ENCODE results near the gene UBR2. TPM values are rescaled to one million over a fixed set of nuclear protein-coding genes. Genes with fewer than 3 reads are reported as not detected.

Gene UBR2
- 13.0 and 14.9 TPM in 2 replicates for total RNA-seq (2014; rRNA removed; shearing (Covaris generic))
- polyA plus RNA-seq (2015; cell fraction: cytosol; rRNA removed): 5.4 and 8.7 TPM in 2 replicates
- polyA plus RNA-seq (2015; cell fraction: nucleus; rRNA removed): 33.3 and 38.2 TPM in 2 replicates

DNA sequence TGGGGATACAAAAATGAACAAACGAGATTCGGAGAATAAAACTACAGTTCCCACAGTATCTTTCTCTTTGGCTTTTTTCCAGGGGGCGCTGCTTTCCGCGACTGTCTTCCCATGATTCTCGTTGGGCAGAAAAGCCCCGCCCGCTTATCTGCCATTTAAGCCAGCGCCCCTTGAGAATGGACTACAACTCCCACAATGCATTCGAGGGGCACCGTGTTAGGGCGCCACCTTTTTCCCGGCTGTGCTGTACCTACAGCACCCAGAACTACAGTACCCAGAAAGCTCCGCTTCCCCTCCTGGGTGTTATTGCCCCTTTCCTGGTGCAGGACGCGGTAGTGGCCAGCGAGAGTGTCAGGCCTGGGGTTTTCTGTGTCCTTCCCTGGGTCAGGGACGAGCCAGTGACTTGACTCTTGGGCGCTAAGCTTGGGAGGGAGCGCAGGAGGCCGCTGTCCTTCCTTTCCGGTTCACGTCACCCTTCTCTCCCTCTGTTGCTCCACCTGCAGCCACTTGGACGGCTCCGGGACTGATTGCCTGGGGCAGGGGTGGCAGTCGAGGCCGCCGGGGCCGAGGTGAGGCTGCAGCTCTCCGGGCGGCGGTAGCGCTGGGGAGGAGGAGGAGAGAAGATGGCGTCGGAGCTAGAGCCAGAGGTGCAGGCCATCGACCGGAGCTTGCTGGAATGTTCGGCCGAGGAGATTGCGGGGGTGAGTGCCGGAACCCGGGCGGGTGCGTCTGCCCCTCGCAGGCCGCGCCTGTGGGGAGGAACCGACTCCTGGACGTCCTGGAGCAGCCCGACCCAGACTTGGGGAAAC, at the start of gene UBR2:
UBR2 (plus strand) TSS at position 333 of the 809 bp plus-strand sequence; CDS start at position 624, 291 bp downstream.
- peak; percentile 99 for DNase-seq (ENCODE audit: low read depth)

DNA sequence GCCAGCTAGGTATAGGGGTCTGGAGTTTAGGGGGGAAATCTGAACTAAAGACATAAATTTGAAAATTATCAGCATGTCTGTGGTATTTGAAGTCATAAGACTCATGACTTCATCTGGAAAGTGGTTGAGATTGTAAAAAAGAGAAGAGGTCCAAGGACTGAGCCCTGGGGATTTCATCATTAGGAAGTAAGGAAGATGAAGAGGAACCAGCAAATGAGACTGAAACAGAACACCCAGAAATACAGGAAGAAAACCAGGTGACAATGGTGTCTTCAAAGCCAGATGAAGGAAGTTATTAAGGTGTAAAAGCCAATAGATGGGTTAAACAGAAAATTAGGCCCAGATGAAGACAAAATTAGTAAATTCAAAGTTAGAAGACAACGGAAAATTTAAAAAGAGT, 49.1 kb upstream of the UBR2 start:
- no peak for DNase-seq (ENCODE audit: low read depth)

DNA sequence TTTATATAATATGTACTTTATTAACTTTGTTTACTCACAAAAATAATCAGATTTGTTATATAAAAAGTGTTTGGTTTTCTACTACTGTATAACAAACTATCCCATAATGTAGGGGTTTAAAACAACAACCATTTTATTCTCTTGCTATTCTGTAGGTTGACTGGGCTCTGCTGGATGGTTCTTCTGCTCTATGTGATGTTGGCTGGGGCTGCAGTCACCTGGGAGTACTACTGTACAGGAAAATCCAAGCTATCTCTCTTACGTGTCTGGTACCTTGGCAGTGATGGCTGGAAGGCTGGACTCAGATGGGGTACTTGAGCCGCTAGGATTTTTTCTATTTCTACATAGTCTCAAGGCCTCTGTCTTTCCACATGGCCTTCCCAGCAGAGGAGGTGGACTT, 44.0 kb upstream of the UBR2 start:
- DNase-seq (ENCODE audit: low read depth): no peak

DNA sequence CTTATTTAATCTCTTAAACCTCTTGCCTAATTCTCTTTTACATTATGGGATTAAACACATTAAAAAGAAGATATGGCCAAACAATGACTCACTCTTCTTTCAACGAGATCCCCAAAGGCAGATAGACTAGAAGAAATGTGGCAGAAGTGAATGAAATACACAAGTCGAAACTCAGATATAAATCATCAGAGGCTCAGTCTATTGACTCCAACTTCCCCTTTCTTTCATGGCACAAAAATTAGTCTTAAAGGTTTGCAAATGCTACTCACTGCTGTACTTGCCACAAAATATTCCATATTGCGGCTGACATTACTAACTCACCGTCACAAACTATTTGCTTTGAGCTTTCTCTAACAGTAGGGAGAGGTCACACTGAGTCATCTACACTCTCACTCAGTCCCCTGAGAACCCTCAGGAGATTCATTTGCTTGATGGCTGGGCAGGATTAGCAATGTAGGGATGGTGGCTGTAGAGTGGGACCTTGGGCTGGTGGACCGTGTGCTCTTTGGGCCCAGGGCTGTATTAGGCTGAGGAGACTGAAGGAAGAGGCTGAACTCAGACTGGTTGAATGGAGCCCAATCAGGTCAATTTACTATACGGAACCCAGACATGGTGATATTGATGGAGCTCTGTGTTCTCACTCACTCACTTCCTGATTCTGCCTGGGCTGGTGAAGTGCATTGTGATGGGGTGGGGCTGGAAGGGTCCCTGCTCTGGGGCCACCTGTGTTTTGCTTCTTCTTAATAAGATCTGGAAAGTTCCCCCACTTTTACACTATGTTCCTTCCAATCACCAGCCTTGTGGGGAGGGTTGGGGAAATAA, 42.8 kb upstream of the UBR2 start:
- peak; percentile 64 for DNase-seq (ENCODE audit: low read depth)

DNA sequence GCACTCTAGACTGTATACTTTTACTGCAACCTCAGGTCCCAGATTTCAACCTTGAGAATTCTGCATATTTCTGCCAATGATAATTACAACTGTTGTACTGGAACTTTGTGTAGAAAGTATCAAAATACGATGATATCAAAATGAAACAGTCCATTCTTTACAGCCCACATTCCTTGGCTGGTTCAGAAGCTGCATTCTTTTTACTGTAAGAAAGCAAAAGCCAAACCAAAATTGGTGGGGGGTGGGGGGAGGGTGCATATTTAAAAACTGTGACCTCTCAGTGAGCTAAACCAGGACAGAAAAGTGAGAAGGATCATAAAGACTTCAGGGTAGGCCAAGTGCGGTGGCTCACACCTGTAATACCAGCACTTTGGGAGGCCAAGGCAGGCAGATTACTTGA, 41.8 kb upstream of the UBR2 start:
- no peak for DNase-seq (ENCODE audit: low read depth)

DNA sequence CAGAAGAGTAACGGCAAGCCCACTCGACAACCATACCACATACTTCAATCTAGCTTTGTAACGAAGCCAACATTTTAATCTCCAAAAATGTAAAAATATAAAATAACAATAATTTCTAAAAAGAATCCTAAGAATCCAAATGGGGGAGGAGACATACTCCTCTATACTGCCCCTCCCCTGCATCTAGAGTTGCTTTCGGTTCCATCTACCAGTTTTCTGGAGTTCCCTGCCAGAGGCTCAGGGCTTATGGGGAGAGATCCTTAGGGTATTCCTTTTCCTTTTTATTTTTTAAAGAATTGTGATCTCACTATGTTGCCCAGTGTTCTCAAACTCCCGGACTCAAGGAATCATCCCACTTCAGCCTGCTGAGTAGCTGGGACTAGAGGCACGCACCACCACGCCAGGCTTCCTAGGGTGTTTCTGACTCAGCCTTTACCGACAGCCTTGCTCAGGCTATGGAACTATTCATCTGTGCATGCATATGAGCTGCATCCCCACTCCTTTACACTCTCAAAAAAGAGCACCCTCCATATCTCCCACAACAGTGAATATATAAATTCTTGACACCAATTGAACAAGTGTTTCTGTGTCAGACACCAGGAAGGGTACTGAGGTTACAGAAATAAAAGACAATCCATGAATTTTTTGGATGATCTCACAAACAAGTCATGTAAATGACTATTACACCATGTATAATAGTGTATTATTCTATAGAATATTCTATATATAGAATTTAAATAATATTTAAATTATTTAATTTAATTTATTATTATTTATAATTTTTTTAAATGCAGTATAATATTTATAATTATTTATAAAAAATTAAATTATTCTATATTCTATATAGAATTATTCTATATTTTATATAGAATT, 40.7 kb upstream of the UBR2 start:
- peak; percentile 27 for DNase-seq (ENCODE audit: low read depth)

DNA sequence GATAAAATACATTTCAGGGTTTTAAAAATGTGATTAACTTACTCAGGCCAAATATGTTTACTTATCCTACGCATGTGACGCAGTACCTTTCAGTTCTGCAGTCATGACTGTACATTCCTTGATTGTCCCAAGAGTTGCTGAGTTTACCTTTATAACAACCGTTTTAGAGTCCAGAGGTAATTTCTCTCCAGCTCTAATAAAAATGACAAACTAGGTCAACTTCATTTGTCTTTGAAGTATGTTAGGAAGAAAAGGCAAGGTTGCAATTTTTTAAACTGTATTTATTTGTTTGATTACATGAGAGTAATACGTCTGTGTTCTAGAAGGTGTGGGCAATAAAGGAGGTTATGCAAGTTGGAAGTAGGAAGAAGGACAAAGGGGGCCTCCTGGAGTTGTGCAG, 38.6 kb upstream of the UBR2 start:
- no peak for DNase-seq (ENCODE audit: low read depth)

DNA sequence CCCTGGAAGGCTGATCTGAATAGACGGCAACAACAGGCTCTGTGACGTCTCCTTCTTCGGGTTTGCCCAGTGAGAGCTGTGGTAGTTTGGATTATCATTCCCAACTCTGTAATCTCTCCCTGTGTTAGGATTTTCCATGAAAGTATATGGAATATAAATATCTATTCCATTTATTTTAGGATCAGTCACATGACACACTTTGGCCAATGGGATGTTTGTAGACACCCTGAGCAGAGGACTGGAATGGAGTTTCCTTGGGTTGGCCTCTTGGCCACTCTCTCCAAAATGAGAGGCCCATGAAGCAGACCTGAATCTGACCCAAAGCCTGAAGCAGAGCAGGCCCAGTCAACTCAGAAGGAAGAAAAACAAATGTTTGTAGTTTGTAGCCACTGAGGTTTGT, 37.2 kb upstream of the UBR2 start:
- no peak for DNase-seq (ENCODE audit: low read depth)

DNA sequence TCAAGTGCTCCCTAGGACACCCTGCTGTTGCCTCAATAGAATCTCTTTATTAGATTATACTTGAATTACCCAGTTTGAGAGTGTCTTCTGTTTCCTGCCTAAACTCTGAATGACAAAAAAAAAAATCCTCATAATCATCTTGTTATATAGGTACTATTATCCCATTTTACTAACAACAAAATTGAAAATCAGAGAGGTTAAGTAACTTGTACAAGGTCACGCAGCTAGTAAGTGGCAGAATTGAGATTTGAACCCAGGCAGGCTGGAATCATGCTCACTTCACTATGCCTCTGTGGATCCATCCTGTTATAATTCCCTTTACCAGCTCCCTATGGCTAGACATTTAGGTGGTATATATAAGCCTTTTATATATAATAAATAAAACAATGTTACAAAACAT, 36.6 kb upstream of the UBR2 start:
- no peak for DNase-seq (ENCODE audit: low read depth)

DNA sequence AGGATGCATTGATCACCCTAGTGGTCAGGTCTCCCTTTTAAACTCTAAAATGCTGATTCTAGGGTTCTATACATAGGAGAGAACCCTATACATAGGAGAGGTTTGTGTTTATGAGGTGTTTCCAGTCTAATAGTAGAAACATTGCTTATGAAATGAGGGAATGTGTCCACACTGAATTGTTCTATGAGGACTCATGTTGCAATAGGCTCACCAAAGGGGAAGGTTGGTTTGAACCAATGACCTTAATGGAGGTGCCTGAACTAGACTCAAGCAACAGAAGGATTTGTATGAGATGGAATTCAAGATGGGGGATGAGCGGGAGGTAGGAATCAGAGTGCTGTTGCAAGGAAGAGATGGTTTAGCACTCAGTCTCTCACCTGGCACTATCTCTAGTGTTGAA, 33.5 kb upstream of the UBR2 start:
- no peak for DNase-seq (ENCODE audit: low read depth)

DNA sequence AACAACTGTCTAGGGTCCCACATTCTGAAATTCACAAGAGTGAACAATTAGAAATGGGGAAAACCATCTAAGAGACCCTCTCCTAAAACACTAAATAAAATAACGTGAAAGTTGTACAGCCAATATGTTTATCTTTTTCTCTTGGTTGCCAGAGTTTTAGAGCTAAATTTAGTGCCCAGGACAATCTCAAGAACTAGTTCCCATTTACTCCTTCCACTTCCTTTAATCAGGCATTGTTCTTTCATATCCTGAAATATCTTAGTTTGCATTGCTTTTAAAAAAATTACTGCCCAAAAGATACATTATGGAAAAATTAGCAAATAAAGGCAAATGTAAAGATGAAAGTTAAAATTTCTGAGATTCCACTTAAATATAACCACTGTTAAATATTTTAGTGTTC, 33.1 kb upstream of the UBR2 start:
- DNase-seq (ENCODE audit: low read depth): no peak

DNA sequence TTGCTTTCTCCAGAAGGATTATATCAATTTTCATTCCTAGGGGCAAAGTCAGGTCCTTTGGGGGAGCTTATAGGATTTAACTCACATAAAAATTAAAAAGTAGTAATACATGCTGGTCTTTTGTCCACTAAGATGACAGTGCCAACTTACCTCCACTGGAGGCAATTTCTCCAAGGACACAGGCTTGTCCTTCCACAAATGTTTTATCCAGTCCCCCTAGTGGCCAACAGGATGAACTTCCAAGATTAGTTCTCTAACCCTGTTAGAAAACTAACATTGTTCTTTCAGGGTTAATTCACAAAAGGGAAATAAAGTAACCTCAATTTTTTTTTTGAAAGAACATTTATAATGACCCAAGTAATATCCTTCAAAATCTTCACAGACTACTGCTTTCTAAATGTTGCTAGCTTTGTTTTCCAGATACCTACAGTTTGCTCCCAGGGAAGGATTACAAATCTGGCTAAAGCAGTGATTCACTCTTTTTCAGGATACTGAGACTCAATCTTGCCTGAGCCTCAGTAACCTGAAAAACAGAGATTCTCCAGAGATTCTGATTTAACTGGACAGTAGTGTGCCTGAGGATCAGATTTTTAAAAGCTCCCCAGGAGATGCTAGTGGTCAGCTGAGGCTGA, 31.7 kb upstream of the UBR2 start:
- peak; percentile 32 for DNase-seq (ENCODE audit: low read depth)

DNA sequence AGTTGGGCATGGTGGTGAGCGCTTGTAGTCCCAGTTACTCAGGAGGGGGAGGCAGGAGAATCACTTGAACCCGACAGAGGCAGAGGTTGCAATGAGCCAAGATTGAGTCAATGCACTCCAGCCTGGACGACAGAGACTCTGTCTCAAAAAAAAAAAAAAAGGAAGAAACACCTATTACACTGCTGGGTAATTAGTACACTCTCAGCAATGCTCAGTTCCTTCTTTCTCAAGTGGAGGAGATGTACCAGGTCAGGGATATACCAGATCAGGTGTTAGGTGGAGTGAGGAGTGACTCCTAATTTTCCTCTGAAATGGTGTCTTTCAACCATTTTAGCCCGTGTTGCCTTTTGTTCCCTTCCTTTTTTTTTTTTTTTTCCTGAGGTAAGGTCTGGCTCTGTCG, 30.0 kb upstream of the UBR2 start:
- DNase-seq (ENCODE audit: low read depth): no peak

DNA sequence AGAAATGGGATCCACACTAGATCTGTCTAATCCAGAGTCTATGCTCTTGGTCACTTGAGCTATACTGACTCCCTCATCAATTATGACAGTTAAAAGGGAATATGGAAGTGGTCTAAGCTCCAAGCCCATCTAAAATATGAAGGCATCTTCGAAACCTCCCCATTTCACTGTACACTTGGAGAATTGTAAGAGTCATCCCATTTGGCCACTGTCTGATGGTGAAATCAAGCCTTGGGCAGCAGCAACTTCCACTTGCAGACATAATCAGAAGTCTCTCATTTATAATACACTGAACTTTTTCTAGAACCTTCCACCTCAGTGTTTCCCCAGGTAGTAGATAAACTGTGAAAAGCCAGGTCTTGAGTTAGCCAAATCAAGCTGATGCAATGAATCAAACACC, 26.3 kb upstream of the UBR2 start:
- no peak for DNase-seq (ENCODE audit: low read depth)

DNA sequence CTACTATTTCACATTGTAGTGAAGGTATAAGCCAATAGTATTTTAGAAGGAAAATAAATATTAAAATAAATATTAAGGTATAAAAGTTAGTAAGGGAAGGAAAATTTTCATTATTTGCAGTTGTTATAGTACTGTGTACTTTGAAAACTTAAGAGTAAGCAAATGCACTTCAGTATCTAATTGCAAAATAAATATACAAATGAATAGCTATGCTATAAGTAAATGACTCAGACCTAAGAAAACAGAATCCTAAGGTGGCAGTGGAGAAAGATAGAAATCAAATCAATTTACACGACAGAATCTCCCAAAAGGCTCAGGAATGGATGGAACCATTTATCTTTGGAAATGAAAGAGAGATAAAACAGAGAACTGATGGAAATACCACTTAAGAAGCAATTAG, 24.7 kb upstream of the UBR2 start:
- DNase-seq (ENCODE audit: low read depth): no peak

DNA sequence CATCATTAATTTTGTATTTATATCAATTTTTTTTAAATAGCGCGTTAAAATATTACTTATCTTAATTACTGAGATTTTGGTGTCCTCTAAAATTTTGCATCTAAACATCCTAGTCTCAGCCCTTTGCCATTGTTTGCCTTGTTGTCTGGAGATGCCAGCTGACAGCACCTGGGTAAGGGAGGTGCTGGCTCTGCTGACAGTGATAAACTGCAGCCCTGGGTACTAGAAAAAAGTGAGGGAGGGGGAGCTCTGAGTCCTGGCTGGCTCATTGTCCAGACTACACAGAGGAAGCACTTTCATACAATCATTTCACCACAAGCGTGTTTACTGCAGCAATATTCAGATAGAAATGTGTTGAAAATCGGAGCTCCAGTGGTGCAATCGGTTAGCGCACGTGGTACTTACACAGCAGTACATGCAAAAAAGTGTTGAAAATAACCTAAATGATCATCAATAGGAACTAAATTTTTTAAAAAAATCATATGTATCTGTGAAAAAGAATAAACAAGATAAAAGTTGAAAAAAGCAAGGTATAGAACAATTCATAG, 18.5 kb upstream of the UBR2 start:
- DNase-seq (ENCODE audit: low read depth): no peak

DNA sequence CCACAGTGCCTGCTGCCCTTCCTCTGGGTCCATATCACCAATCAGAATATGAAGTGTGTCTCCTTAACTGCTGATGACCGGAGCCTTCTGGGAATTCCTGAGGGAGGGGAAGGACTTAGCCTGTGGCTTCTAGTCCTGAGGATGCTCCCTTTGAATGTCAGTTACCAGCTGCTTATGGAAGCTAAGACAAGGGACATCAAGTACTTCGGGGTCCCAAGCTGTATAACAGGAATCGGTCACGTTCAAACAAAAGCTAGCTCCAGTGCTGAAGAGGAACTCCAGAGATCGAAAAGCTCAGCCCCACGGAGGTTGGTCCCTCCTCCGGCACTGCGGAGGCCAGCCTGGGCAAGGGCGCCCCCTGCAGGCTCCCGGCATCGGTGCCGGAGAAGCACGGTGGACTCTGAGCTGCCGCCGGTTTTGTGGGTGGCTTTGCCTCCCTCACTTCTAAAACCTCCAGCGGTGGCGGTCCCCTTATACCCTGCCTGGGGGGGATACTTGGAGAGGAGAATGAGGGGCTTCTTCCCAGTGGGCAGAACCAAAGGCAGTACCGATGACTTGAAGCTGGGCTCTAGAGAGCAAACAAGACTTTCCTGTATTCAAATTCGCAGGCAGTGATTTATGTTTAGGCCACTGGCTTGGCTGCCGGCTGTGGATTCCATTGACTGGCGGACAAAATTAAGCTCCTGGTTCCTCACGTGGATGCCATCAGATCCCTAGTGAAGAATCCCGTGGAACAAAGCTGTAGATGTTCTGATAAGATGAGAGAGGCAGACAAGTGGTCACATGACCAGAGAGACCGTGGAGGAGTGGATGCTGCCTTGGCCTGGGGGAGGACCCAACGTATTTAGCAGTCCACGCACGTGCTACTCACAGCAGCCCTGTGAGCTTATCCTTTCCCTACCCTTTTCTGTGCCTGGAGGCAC, 16.2 kb upstream of the UBR2 start:
- DNase-seq (ENCODE audit: low read depth): peak; percentile 74

DNA sequence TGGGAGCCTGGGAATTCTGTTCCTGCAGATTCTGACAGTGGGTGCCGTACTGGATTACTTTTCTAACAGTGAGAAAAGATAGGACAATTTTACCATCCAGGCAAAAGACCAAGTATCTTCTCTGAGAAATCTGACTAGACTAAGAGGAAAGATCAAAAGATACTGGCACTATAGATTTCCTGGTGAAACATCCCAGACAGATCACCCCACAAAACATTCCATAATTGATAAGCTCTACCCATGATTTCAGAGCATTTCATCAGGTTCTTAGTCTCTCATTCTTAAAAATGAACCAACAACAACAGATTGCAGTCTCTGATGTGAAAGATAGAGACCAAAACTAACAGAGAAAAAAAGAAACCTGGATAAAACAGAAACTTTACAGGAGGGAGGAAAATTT, 13.6 kb upstream of the UBR2 start:
- no peak for DNase-seq (ENCODE audit: low read depth)

DNA sequence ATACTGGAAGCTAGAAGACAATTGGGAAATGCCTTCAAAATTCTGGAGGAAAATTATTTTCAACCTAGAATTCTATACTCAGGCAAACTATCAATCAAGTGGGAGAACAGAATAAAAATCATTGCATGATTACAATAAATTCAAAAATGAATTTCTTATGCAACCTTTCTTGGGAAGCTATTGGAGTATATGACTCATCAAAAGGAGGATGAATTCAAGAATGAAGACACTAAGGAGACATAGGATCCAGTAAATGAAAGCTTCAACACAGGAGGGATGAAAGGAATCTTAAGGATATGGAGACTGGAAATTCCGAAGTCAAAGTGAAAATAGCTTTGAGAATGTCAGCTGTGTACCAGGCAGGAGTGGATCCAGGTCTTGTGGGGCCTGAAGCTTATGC, 12.6 kb upstream of the UBR2 start:
- DNase-seq (ENCODE audit: low read depth): no peak

DNA sequence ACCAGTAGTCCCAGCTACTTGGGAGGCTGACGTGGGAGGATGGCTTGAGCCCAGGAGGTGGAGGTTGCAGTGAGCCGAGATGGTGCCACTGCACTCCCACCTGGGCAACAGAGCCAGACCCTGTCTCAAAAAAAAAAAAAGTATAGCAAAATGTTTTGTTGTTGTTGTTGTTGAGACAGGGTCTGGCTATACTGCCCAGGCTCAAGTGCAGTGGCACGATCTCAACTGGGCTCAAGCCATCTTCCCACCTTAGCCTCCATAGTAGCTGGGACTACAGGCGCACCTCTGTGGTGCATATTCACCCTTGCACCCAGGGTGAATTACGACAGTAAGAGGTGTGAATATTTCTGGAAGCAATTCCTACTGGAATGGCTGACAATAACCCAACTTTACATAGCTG, 11.4 kb upstream of the UBR2 start:
- DNase-seq (ENCODE audit: low read depth): no peak
